Caco-2 (cell line): ENCODE data around the gene WWOX. TPM values are rescaled to one million over a fixed set of nuclear protein-coding genes. Genes with fewer than 3 reads are reported as not detected.

Source experiments
- BruUV-seq: library from RNA; stranded (reverse); fragments of 400-500 nt; replicated peaks from 2 replicates; lab custom pipeline; 2021; lab: Mats Ljungman, UMichigan
- CTCF ChIA-PET: fragments of 300-600 bp; sonication (Branson Sonifier 250); formaldehyde crosslinking; loops from one replicate; lab custom pipeline; 2022; ENCODE audit warnings: antibody characterized with exemption; lab: Charles Lee
- POLR2A ChIA-PET: fragments of 300-600 bp; sonication (Branson Sonifier 250); formaldehyde crosslinking; loops from one replicate; lab custom pipeline; 2022; ENCODE audit warnings: antibody characterized with exemption; lab: Charles Lee
- DNase-seq, 2 experiments: peaks; one replicate each; pipeline versions ENCODE4 v3.0.0 to v3.0.0-alpha.2; 2020 to 2022
- H3K27me3 ChIP-seq: replicated peaks from 2 replicates; pipeline ENCODE4 v1.6.0; 2011; ENCODE audit warnings: low read length; ENCODE audit not compliant: control insufficient read depth, insufficient read depth
- H3K36me3 ChIP-seq: 2 replicates; pipeline ENCODE4 v1.5.1; 2011; ENCODE audit warnings: low read length; ENCODE audit not compliant: control insufficient read depth, insufficient read depth
- H3K4me1 ChIP-seq: fragments of 250-450 bp; sonication (Bioruptor Pico); 2 replicates; pipeline ENCODE4 v1.5.1; 2020; ENCODE audit warnings: mild to moderate bottlenecking
- H3K4me3 ChIP-seq: 2 replicates; pipeline ENCODE4 v1.5.1; 2011; ENCODE audit warnings: low read depth, mild to moderate bottlenecking, control low read depth, low read length
- H3K9me3 ChIP-seq: fragments of 250-450 bp; sonication (Bioruptor Pico); 2 replicates; pipeline ENCODE4 v1.5.1; 2020; ENCODE audit warnings: mild to moderate bottlenecking, moderate library complexity
- H3K27ac Mint-ChIP-seq: one replicate; pipeline ENCODE4 v1.8.0; 2022; ENCODE audit warnings: mixed read lengths; ENCODE audit not compliant: unreplicated experiment
- H3K27me3 Mint-ChIP-seq: one replicate; pipeline ENCODE4 v1.8.0; 2022; ENCODE audit warnings: mixed read lengths; ENCODE audit not compliant: insufficient read depth, unreplicated experiment
- H3K36me3 Mint-ChIP-seq: one replicate; pipeline ENCODE4 v1.8.0; 2022; ENCODE audit warnings: mild to moderate bottlenecking, mixed read lengths; ENCODE audit not compliant: insufficient read depth, unreplicated experiment
- H3K4me1 Mint-ChIP-seq: one replicate; pipeline ENCODE4 v1.8.0; 2022; ENCODE audit warnings: low read depth, mixed read lengths; ENCODE audit not compliant: unreplicated experiment
- H3K4me3 Mint-ChIP-seq: one replicate; pipeline ENCODE4 v1.8.0; 2022; ENCODE audit warnings: mild to moderate bottlenecking, moderate library complexity, mixed read lengths; ENCODE audit not compliant: unreplicated experiment
- H3K9me3 Mint-ChIP-seq: one replicate; pipeline ENCODE4 v1.8.0; 2022; ENCODE audit warnings: mixed read lengths; ENCODE audit not compliant: unreplicated experiment
- intact Hi-C: fragments of 100-400 bp; cut with micrococcal nuclease; formaldehyde crosslinking; loops from one replicate; pipeline ENCODE4 v1.10.0; 2022; ENCODE audit not compliant: unreplicated experiment
- total RNA-seq: library from RNA; stranded (reverse); gene quantifications from 2 replicates; pipeline ENCODE4 v1.2.3, GENCODE V29; 2022
- TF ChIP-seq, protein P1 (sequence below), 2 experiments: fragments of 200-600 bp in 1 of 2; IDR thresholded peaks; 1 replicate in 1 of 2; 2 replicates in 1 of 2; pipeline versions ENCODE4 v1.5.1 to v1.8.0; 2011 to 2022; ENCODE audit warnings: antibody characterized with exemption in 1 of 2, control low read depth in 1 of 2, inconsistent platforms in 1 of 2, low read depth in 1 of 2, low read length in 1 of 2, mild to moderate bottlenecking in 1 of 2, moderate library complexity in 1 of 2; ENCODE audit not compliant: insufficient read depth in 1 of 2, severe bottlenecking in 1 of 2, unreplicated experiment in 1 of 2

The WWOX gene
- total RNA-seq, 1 experiment from 2014 or later = 45.0 TPM

DNA sequence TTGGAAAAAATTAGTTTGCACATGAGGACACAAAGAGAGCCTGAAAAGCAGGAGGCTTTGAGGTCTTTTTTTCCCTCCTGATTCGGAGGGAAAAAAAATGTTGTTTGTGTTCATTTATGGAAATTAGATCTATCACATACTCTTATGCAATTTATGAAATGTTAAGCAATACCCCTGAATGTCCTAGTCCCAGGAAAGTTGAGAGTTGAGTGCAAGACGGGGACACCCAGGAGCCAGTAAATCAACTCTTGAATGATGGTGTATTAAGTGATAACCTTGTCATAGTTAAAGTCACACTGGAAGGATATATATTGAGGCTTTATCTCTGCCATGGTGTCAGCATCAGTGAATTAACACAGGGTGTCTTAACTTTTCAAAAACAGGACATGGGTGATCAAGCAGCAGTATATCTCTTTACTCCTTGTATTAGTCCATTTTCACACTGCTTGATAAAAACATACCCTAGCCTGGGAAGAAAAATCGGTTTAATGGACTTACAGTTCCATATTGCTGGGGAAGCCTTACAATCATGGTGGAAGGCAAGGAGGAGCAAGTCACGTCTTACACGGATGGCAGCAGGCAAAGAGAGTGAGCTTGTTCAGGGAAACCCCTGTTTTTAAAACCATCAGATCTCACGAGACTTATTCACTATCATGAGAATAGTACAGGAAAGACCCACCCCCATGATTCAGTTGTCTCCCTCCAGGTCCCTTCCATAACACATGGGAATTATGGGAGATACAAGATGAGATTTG lies 1032.0 kb downstream of the WWOX start:
- H3K9me3 Mint-ChIP-seq = no peaks in the 10 kb centered on the region
- no peaks in the 10 kb centered on the region for H3K36me3 Mint-ChIP-seq
- Histone ChIP-seq H3K4me1 (no peaks in the 10 kb centered on the region), H3K36me3 (no peaks in the 10 kb centered on the region), H3K4me3 (no peak overlapping the region), H3K9me3 (peaks cover 4% of the 10 kb centered on the region; the same call in 1 of the 2 replicates), H3K27me3 (no peaks in the 10 kb centered on the region)
- intact Hi-C loops = no loop called here
- no TSS peak for BruUV-seq
- peaks cover 2% of the 10 kb centered on the region for H3K27me3 Mint-ChIP-seq
- POLR2A ChIA-PET = no interaction called here
- TF ChIP-seq, protein P1, sequence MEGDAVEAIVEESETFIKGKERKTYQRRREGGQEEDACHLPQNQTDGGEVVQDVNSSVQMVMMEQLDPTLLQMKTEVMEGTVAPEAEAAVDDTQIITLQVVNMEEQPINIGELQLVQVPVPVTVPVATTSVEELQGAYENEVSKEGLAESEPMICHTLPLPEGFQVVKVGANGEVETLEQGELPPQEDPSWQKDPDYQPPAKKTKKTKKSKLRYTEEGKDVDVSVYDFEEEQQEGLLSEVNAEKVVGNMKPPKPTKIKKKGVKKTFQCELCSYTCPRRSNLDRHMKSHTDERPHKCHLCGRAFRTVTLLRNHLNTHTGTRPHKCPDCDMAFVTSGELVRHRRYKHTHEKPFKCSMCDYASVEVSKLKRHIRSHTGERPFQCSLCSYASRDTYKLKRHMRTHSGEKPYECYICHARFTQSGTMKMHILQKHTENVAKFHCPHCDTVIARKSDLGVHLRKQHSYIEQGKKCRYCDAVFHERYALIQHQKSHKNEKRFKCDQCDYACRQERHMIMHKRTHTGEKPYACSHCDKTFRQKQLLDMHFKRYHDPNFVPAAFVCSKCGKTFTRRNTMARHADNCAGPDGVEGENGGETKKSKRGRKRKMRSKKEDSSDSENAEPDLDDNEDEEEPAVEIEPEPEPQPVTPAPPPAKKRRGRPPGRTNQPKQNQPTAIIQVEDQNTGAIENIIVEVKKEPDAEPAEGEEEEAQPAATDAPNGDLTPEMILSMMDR (IDR thresholded peaks at IDR 0.05; ENCODE audit: insufficient read depth in 1 of 2, low read depth in 1 of 2, low read length in 1 of 2, severe bottlenecking in 1 of 2, unreplicated experiment in 1 of 2) = no peak
- peaks cover 9% of the 10 kb centered on the region for H3K4me1 Mint-ChIP-seq
- H3K27ac Mint-ChIP-seq = no peak overlapping the region
- H3K4me3 Mint-ChIP-seq = no peak overlapping the region
- CTCF ChIA-PET = no interaction called here
- no peak for DNase-seq

DNA sequence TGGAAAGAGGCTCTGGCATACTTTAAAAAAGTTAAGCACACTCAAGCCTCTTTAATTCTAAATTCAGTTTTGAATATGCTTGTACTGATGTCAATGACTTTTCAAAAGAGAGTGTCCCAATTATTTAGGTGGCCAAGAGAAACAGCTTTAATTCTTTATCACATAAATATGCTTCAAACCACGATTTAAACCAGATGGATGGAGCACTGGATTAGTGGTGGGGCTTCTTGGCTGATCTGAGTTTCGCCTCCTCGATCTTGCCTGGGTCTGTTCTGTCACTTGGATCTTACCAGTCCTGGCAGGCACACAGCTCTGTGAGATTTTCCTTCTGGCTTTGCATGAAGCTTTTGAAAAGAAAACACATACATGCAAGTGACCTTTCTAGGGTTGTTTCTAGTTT lies 1033.2 kb downstream of the WWOX start:
- no peaks in the 10 kb centered on the region for H3K36me3 ChIP-seq
- BruUV-seq = no TSS peak
- Mint-ChIP-seq H3K4me3 (no peak overlapping the region), H3K9me3 (no peaks in the 10 kb centered on the region), H3K36me3 (no peaks in the 10 kb centered on the region), H3K27me3 (peaks cover 2% of the 10 kb centered on the region), H3K4me1 (peaks cover 9% of the 10 kb centered on the region), H3K27ac (no peak overlapping the region)
- intact Hi-C loops = no loop called here
- no peaks in the 10 kb centered on the region for H3K27me3 ChIP-seq
- DNase-seq = no peak
- POLR2A ChIA-PET = no interaction called here
- H3K9me3 ChIP-seq = peaks cover 4% of the 10 kb centered on the region; the same call in 1 of the 2 replicates
- CTCF ChIA-PET = no interaction called here
- H3K4me1 ChIP-seq = no peaks in the 10 kb centered on the region
- H3K4me3 ChIP-seq = no peak overlapping the region
- TF ChIP-seq, protein P1 (IDR thresholded peaks at IDR 0.05; ENCODE audit: insufficient read depth in 1 of 2, low read depth in 1 of 2, low read length in 1 of 2, severe bottlenecking in 1 of 2, unreplicated experiment in 1 of 2) = no peak

DNA sequence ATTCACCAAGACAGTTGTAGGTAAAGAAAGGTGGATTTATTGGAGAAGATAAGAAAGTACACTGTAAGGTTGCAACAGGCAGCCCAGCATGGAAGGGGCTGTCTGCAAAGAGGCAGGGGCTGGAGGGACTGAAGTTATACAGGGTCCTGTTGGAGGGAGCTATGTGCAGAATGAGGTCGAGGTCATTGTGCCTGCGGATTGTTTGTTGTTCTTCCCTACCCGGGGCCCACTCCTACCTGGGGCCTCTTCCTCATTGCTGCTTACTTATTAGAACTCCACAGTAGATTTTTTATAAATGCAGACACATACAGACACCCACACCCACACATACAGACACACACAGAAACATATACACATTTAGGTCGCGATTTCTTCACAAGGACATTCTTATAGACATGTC lies 1034.8 kb downstream of the WWOX start:
- DNase-seq = no peak
- Mint-ChIP-seq H3K4me3 (no peak overlapping the region), H3K9me3 (no peaks in the 10 kb centered on the region), H3K27ac (no peak overlapping the region), H3K27me3 (peaks cover 2% of the 10 kb centered on the region), H3K4me1 (peaks cover 9% of the 10 kb centered on the region), H3K36me3 (no peaks in the 10 kb centered on the region)
- intact Hi-C loops = no loop called here
- no peak overlapping the region for H3K4me3 ChIP-seq
- H3K36me3 ChIP-seq = no peaks in the 10 kb centered on the region
- no peaks in the 10 kb centered on the region for H3K4me1 ChIP-seq
- TF ChIP-seq, protein P1 (IDR thresholded peaks at IDR 0.05; ENCODE audit: insufficient read depth in 1 of 2, low read depth in 1 of 2, low read length in 1 of 2, severe bottlenecking in 1 of 2, unreplicated experiment in 1 of 2) = no peak
- H3K9me3 ChIP-seq = peaks cover 4% of the 10 kb centered on the region; the same call in 1 of the 2 replicates
- CTCF ChIA-PET = no interaction called here
- POLR2A ChIA-PET = no interaction called here
- no peaks in the 10 kb centered on the region for H3K27me3 ChIP-seq
- BruUV-seq = no TSS peak
